ENCODE data around the gene ADSL. TPM values are rescaled to one million over a fixed set of nuclear protein-coding genes. Genes with fewer than 3 reads are reported as not detected.

ADSL gene
- total RNA-seq, 3 donors from 2014 or later (not counting 1 experiment from before 2014, with no cell fraction given) = 31.3 to 49.8 (median 41.2) TPM

GRCh38 chr22:40399621-40400020 lies 53.3 kb downstream of the ADSL start:
- intact Hi-C loops (cut with micrococcal nuclease) = no loop called here
- Mint-ChIP-seq H3K4me3 (peak overlapping the region; percentile 91), H3K9me3 (no peaks in the 10 kb centered on the region), H3K36me3 (peaks cover 13% of the 10 kb centered on the region), H3K4me1 (peaks cover 66 to 75% of the 10 kb centered on the region in 2 donors), H3K27me3 (ENCODE audit: low read depth in 2 of 2) (no peaks in the 10 kb centered on the region), H3K27ac (peak overlapping the region; percentile 64 to 72)
- Histone ChIP-seq H3K27me3 (ENCODE audit: control insufficient read depth, insufficient read depth, low read length) (no peaks in the 10 kb centered on the region), H3K36me3 (ENCODE audit: control insufficient read depth, insufficient read depth, low read length) (peaks cover 11% of the 10 kb centered on the region), H3K27ac (ENCODE audit: low read length) (peak overlapping the region; percentile 70), H3K4me3 (ENCODE audit: low read length) (no peak overlapping the region), H3K9me3 (ENCODE audit: control insufficient read depth, insufficient read depth, low read length) (no peaks in the 10 kb centered on the region), H3K4me1 (ENCODE audit: control insufficient read depth, insufficient read depth, low read length) (peaks cover 66% of the 10 kb centered on the region)
- no peak for TF ChIP-seq CTCF (IDR thresholded peaks at IDR 0.05)
- DNase-seq (no peak), ATAC-seq (no peak)
- WGBS (ENCODE audit: insufficient coverage) = 58% methylated on average over 2 of the region's 2 CpGs

DNA sequence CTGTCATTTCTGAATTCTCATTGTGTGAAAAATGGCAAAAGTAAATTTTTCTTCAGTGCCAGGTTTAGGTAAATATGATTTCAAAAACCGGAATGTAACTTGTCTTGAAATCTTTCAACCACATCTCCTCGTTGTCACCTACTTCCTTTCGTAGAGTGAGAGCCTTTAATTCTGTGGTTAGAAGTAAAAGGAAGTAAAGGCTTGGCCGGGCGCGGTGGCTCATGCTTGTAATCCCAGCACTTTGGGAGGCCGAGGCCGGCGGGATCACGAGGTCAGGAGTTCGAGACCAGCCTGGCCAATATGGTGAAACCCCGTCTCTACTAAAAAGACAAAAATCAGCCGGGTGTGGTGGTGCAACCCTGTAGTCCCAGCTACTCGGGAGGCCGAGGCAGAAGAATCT lies 53.9 kb downstream of the ADSL start:
- H3K27ac ChIP-seq (ENCODE audit: low read length) = peak overlapping the region; percentile 70
- peaks cover 69% of the 10 kb centered on the region for H3K4me1 ChIP-seq (ENCODE audit: control insufficient read depth, insufficient read depth, low read length)
- H3K4me3 Mint-ChIP-seq = peak overlapping the region; percentile 91
- intact Hi-C loops (cut with micrococcal nuclease) = no loop called here
- WGBS (ENCODE audit: insufficient coverage) = 6% methylated on average over 12 of the region's 15 CpGs
- H3K4me1 Mint-ChIP-seq = peaks cover 63 to 75% of the 10 kb centered on the region in 2 donors
- ATAC-seq (no peak), DNase-seq (peak in 1 of 2 donors; percentile 73)
- H3K36me3 Mint-ChIP-seq = peaks cover 13% of the 10 kb centered on the region
- H3K36me3 ChIP-seq (ENCODE audit: control insufficient read depth, insufficient read depth, low read length) = peaks cover 17% of the 10 kb centered on the region
- H3K9me3 ChIP-seq (ENCODE audit: control insufficient read depth, insufficient read depth, low read length) = no peaks in the 10 kb centered on the region
- no peak overlapping the region for H3K4me3 ChIP-seq (ENCODE audit: low read length)
- no peaks in the 10 kb centered on the region for H3K27me3 ChIP-seq (ENCODE audit: control insufficient read depth, insufficient read depth, low read length)
- TF ChIP-seq CTCF (IDR thresholded peaks at IDR 0.05) = no peak
- peak overlapping the region; percentile 64 to 72 for H3K27ac Mint-ChIP-seq
- H3K9me3 Mint-ChIP-seq = no peaks in the 10 kb centered on the region
- no peaks in the 10 kb centered on the region for H3K27me3 Mint-ChIP-seq (ENCODE audit: low read depth in 2 of 2)

DNA sequence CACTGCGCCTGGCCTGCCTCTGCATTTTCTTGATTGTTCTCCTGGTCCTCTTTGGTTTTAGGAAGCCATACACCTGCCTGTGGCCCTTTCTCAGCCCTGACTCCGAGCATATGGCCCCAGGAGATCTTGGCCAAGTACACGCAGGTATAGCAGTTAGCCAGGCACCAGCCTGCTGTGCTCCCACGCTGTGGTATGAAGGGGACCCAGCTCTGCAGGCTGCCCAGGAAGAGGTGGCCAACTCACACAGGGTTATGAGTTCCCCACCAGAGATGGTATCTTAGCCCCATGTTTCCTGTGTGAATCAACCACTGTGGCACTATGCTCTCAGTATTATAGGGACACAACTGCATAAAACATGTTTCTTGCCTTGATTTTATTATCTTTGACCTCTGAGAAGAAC lies 55.2 kb downstream of the ADSL start:
- intact Hi-C loops (cut with micrococcal nuclease) = no loop called here
- Mint-ChIP-seq H3K4me3 (peak overlapping the region; percentile 91), H3K4me1 (peaks cover 56 to 69% of the 10 kb centered on the region in 2 donors), H3K27ac (peak overlapping the region; percentile 80 to 87), H3K27me3 (ENCODE audit: low read depth in 2 of 2) (no peaks in the 10 kb centered on the region), H3K36me3 (peaks cover 8% of the 10 kb centered on the region), H3K9me3 (no peaks in the 10 kb centered on the region)
- Histone ChIP-seq H3K4me3 (ENCODE audit: low read length) (no peak overlapping the region), H3K27ac (ENCODE audit: low read length) (peak overlapping the region; percentile 46), H3K9me3 (ENCODE audit: control insufficient read depth, insufficient read depth, low read length) (no peaks in the 10 kb centered on the region), H3K36me3 (ENCODE audit: control insufficient read depth, insufficient read depth, low read length) (peaks cover 30% of the 10 kb centered on the region), H3K27me3 (ENCODE audit: control insufficient read depth, insufficient read depth, low read length) (no peaks in the 10 kb centered on the region), H3K4me1 (ENCODE audit: control insufficient read depth, insufficient read depth, low read length) (peaks cover 69% of the 10 kb centered on the region)
- no peak for TF ChIP-seq CTCF (IDR thresholded peaks at IDR 0.05)
- DNase-seq = peak; percentile 47 to 80
- ATAC-seq = peak; percentile 91 to 98 (median 94)
- WGBS (ENCODE audit: insufficient coverage) = 27% methylated on average over 4 of the region's 4 CpGs

- Histone ChIP-seq H3K27me3 (ENCODE audit: control insufficient read depth, insufficient read depth, low read length) (no peaks in the 10 kb centered on the region), H3K4me3 (ENCODE audit: low read length) (no peak overlapping the region), H3K4me1 (ENCODE audit: control insufficient read depth, insufficient read depth, low read length) (peaks cover 66% of the 10 kb centered on the region), H3K36me3 (ENCODE audit: control insufficient read depth, insufficient read depth, low read length) (peaks cover 35% of the 10 kb centered on the region), H3K9me3 (ENCODE audit: control insufficient read depth, insufficient read depth, low read length) (no peaks in the 10 kb centered on the region), H3K27ac (ENCODE audit: low read length) (peak overlapping the region; percentile 46)
- Mint-ChIP-seq H3K9me3 (no peaks in the 10 kb centered on the region), H3K27ac (peak overlapping the region; percentile 80 to 87), H3K27me3 (ENCODE audit: low read depth in 2 of 2) (no peaks in the 10 kb centered on the region), H3K36me3 (peaks cover 8% of the 10 kb centered on the region), H3K4me3 (peak overlapping the region; percentile 91), H3K4me1 (peaks cover 56 to 69% of the 10 kb centered on the region in 2 donors)
- TF ChIP-seq CTCF (IDR thresholded peaks at IDR 0.05) = no peak
- ATAC-seq = peak; percentile 18 to 42 (median 40)
- 26% methylated on average over 8 of the region's 8 CpGs for WGBS (ENCODE audit: insufficient coverage)
- intact Hi-C loops (cut with micrococcal nuclease) = no loop called here
- DNase-seq = no peak
These were observed 55.7 kb downstream of the ADSL start for GRCh38 chr22:40401981-40402406.
